Epithelial cell of esophagus (primary cell): ENCODE results near the gene SERINC1.
"Not testable (repeated sequence)": the region's sequence is repeated elsewhere in the genome, so short reads cannot be mapped to it uniquely, and the experiment has no call there.

Experiments
- DNase-seq: peaks from one replicate; pipeline ENCODE4 v3.0.0; 2010; ENCODE audit warnings: low read depth
- H3K4me3 ChIP-seq: 2 replicates; pipeline ENCODE4 v1.5.1; 2011; ENCODE audit warnings: mild to moderate bottlenecking, low read length, control low read depth
- CTCF ChIP-seq: IDR thresholded peaks from 2 replicates; pipeline ENCODE4 v1.5.1; 2011; ENCODE audit warnings: low read depth, mild to moderate bottlenecking, low read length, control low read depth, inconsistent platforms; ENCODE audit not compliant: insufficient read depth; ENCODE audit errors: missing control alignments

Gene SERINC1

GRCh38 chr6:122459240-122459639 is 12.4 kb downstream of the SERINC1 start:
- H3K4me3 ChIP-seq: no peak overlapping the region

GRCh38 chr6:122458087-122458486 is 13.5 kb downstream of the SERINC1 start:
- no peak for DNase-seq
- H3K4me3 ChIP-seq: no peak overlapping the region
- TF ChIP-seq CTCF: no peak

More at GRCh38 chr6:122459240-122459639, 12.4 kb downstream of the SERINC1 start:
- DNase-seq: peak; percentile 46
- TF ChIP-seq CTCF: no peak

GRCh38 chr6:122455116-122455515 is 16.5 kb downstream of the SERINC1 start:
- not testable (repeated sequence) for DNase-seq, H3K4me3 ChIP-seq

- no peak overlapping the region for H3K4me3 ChIP-seq
- no peak for TF ChIP-seq CTCF
- peak; percentile 60 for DNase-seq
Measured at GRCh38 chr6:122454673-122455072, 16.9 kb downstream of the SERINC1 start.

- DNase-seq: no peak
- no peak for TF ChIP-seq CTCF
- H3K4me3 ChIP-seq: no peak overlapping the region
Measured at GRCh38 chr6:122452509-122452908, 19.1 kb downstream of the SERINC1 start.

- no peak for DNase-seq
- no peak for TF ChIP-seq CTCF
- no peak overlapping the region for H3K4me3 ChIP-seq
Measured at GRCh38 chr6:122449069-122449468, 22.5 kb downstream of the SERINC1 start.

GRCh38 chr6:122445274-122445673 is 26.3 kb downstream of the SERINC1 start:
- no peak for DNase-seq
- TF ChIP-seq CTCF: no peak
- H3K4me3 ChIP-seq: no peak overlapping the region
